ENCODE results near the gene ZNF268.

DNA sequence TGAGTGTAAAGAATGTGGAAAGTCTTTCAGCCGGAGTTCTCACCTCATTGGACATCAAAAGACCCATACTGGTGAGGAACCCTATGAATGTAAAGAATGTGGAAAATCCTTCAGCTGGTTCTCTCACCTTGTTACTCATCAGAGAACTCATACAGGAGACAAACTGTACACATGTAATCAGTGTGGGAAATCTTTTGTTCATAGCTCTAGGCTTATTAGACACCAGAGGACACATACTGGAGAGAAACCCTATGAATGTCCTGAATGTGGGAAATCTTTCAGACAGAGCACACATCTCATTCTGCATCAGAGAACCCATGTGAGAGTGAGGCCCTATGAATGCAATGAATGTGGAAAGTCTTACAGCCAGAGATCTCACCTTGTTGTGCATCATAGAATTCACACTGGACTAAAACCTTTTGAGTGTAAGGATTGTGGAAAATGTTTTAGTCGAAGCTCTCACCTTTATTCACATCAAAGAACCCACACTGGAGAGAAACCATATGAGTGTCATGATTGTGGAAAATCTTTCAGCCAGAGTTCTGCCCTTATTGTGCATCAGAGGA is 25.1 kb upstream of the ZNF268 start:
- TF ChIP-seq, protein P1, sequence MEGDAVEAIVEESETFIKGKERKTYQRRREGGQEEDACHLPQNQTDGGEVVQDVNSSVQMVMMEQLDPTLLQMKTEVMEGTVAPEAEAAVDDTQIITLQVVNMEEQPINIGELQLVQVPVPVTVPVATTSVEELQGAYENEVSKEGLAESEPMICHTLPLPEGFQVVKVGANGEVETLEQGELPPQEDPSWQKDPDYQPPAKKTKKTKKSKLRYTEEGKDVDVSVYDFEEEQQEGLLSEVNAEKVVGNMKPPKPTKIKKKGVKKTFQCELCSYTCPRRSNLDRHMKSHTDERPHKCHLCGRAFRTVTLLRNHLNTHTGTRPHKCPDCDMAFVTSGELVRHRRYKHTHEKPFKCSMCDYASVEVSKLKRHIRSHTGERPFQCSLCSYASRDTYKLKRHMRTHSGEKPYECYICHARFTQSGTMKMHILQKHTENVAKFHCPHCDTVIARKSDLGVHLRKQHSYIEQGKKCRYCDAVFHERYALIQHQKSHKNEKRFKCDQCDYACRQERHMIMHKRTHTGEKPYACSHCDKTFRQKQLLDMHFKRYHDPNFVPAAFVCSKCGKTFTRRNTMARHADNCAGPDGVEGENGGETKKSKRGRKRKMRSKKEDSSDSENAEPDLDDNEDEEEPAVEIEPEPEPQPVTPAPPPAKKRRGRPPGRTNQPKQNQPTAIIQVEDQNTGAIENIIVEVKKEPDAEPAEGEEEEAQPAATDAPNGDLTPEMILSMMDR (IDR thresholded peaks at IDR 0.05; ENCODE audit: low read depth, low read length), result no peak
- no peak for TF ChIP-seq EZH2phosphoT487 (IDR thresholded peaks at IDR 0.05; ENCODE audit: low read depth)
